Measurements from ENCODE around the gene ASCL5. TPM values are rescaled to one million over a fixed set of nuclear protein-coding genes. Genes with fewer than 3 reads are reported as not detected.

ASCL5 gene
- total and polyA plus RNA-seq, 2 of the 13 experiments (the other 11 are each of a cell fraction or from before 2014, with no cell fraction given), result not detected

- no peak for ATAC-seq
- intact Hi-C loops (cut with micrococcal nuclease; ENCODE audit: unreplicated experiment) (loop anchor here (5.0 kb wide), 1 partner anchor 96 kb away; no protein-coding TSS in a partner anchor), in situ Hi-C loops (cut with HindIII; ENCODE audit: extremely low pct_ligation_motif_present, low pct_unique_long_range_greater_than_20kb) (no loop called here)
- H3K27ac ChIP-seq (ENCODE audit: extremely low read length, insufficient read depth, low read length), result no peak overlapping the region
- no peaks in the 10 kb centered on the region for H3K79me2 ChIP-seq (ENCODE audit: insufficient read depth, low read length)
- DNase-seq (ENCODE audit: low spot score), result no peak
- no peaks in the 10 kb centered on the region for H4K20me1 ChIP-seq (ENCODE audit: insufficient read depth, low read length)
- BruUV-seq (replicated peaks), result no TSS peak
- no peak overlapping the region for H3K9ac ChIP-seq (ENCODE audit: insufficient read depth, low read depth, low read length)
- no peaks in the 10 kb centered on the region for H3K9me3 ChIP-seq (ENCODE audit: low read length)
- H3K4me1 ChIP-seq (ENCODE audit: insufficient read depth, low read length), result peaks cover 11% of the 10 kb centered on the region
- peak overlapping the region in 1 of 3 experiments; percentile 26; a peak in 1 of 6 replicates for H3K4me3 ChIP-seq (replicated peaks in 1 of 3; ENCODE audit: insufficient read depth in 1 of 3, low read depth in 2 of 3, low read length in 3 of 3)
- H3K4me2 ChIP-seq (ENCODE audit: low read depth, low read length), result peak overlapping the region; percentile 37; the same call in 1 of the 2 replicates
- H3K36me3 ChIP-seq (replicated peaks in 1 of 2; ENCODE audit: control insufficient read depth in 1 of 2, insufficient read depth in 2 of 2, low read length in 2 of 2), result no peaks in the 10 kb centered on the region
- WGBS (ENCODE audit: low lambda C conversion rate), result 67% methylated on average over 1 of the region's 3 CpGs
- peaks cover 10 to 58% of the 10 kb centered on the region in 2 experiments for H3K27me3 ChIP-seq (ENCODE audit: control insufficient read depth in 1 of 2, insufficient read depth in 2 of 2, low read length in 2 of 2)
- ChIA-PET CTCF (ENCODE audit: low intra/inter-chr PET ratio, low total read pairs) (interaction anchor here (1.5 kb wide), 1 partner anchor 59 kb away, joined by 4 read pairs; no protein-coding TSS in a partner anchor), POLR2A (no interaction called here)
- H2AFZ ChIP-seq (ENCODE audit: low read length), result no peak overlapping the region
- no peak for FAIRE-seq
- no peak for TF ChIP-seq ZNF777 (CRISPR knock-in tag; IDR thresholded peaks at IDR 0.05)
- TF ChIP-seq NONO (IDR thresholded peaks at IDR 0.05), result no peak
- no peak for TF ChIP-seq NONO (CRISPR knock-in tag; conservative IDR thresholded peaks at IDR 0.05)
- no peak for TF ChIP-seq ZNF749 (CRISPR knock-in tag; IDR thresholded peaks at IDR 0.05; ENCODE audit: borderline replicate concordance)
- TF ChIP-seq ZBTB40 (IDR thresholded peaks at IDR 0.05), result no peak
- 0 out of 2 replicates have a peak, but pooled peaks have one; percentile 36 for TF ChIP-seq ZBTB40 (CRISPR knock-in tag; IDR thresholded peaks at IDR 0.05)
- TF ChIP-seq FOXK2 (IDR thresholded peaks at IDR 0.05), result no peak
- no peak for TF ChIP-seq GMEB1 (CRISPR knock-in tag; IDR thresholded peaks at IDR 0.05; ENCODE audit: borderline replicate concordance)
- no peak for TF ChIP-seq PHB2 (IDR thresholded peaks at IDR 0.05; ENCODE audit: partially characterized antibody)
- no peak for TF ChIP-seq ZNF800 (CRISPR knock-in tag; IDR thresholded peaks at IDR 0.05)
- no peak for TF ChIP-seq ZNF510 (CRISPR knock-in tag; IDR thresholded peaks at IDR 0.05; ENCODE audit: low read depth)
Measured at GRCh38 chr1:201126463-201126831, 537 bp downstream of the ASCL5 start.
